ENCODE measurements around the gene MYT1. TPM values are rescaled to one million over a fixed set of nuclear protein-coding genes. Genes with fewer than 3 reads are reported as not detected.

MYT1 gene
- polyA plus RNA-seq, 1 of the 3 experiments (the other 2 are of a cell fraction) = 0.10 TPM

GRCh38 chr20:64155258-64156135 lies 8.8 kb upstream of the MYT1 start:
- H2AFZ ChIP-seq (ENCODE audit: low read depth) = no peak overlapping the region
- H3K4me1 ChIP-seq (ENCODE audit: control insufficient read depth in 1 of 2, insufficient read depth in 2 of 2, low read depth in 1 of 2, low read length in 1 of 2) = peaks cover 0 to 60% of the 10 kb centered on the region in 2 experiments; a peak in 1 of 4 replicates
- no peaks in the 10 kb centered on the region for H3K9me3 ChIP-seq
- 38% methylated on average over 19 of the region's 22 CpGs for WGBS (ENCODE audit: low lambda C conversion rate)
- no peaks in the 10 kb centered on the region for H3K9me2 ChIP-seq
- H3K4me3 ChIP-seq (ENCODE audit: low read depth in 2 of 2, low read length in 1 of 2) = no peak overlapping the region
- H4K20me1 ChIP-seq (ENCODE audit: insufficient read depth) = no peaks in the 10 kb centered on the region
- CTCF ChIA-PET = interaction anchor here (0.6 to 3.5 kb wide), 9 partner anchors 10 to 96 kb away, joined by 3 to 14 read pairs (median 4); partner anchors contain the start of gene RGS19
- H3K79me2 ChIP-seq (ENCODE audit: insufficient read depth) = no peaks in the 10 kb centered on the region
- POLR2A ChIA-PET = interaction anchor here (1.0 to 3.5 kb wide), 5 partner anchors 9 to 106 kb away, joined by 3 to 13 read pairs (median 6); no protein-coding TSS in a partner anchor
- H3K36me3 ChIP-seq (replicated peaks in 1 of 2; ENCODE audit: control insufficient read depth in 1 of 2, insufficient read depth in 2 of 2, low read length in 1 of 2) = no peaks in the 10 kb centered on the region
- no peak overlapping the region for H3K4me2 ChIP-seq
- TF ChIP-seq CTCF (IDR thresholded peaks at IDR 0.05) (no peak), RFX5 (IDR thresholded peaks at IDR 0.05; ENCODE audit: low read length) (peak; percentile 46; the same call in 1 of the 2 replicates), CHD2 (IDR thresholded peaks at IDR 0.05; ENCODE audit: low read length, partially characterized antibody) (peak; percentile 82), RAD21 (IDR thresholded peaks at IDR 0.05; ENCODE audit: low read length) (peak; percentile 9; the same call in 1 of the 2 replicates), GATA2 (CRISPR knock-in tag; IDR thresholded peaks at IDR 0.05) (peak; percentile 99), FOXJ3 (CRISPR knock-in tag; IDR thresholded peaks at IDR 0.05) (peak; percentile 96), MXI1 (IDR thresholded peaks at IDR 0.05; ENCODE audit: low read depth, low read length) (peak; percentile 93), GABPA (IDR thresholded peaks at IDR 0.05; ENCODE audit: low read depth) (no peak), EP300 (IDR thresholded peaks at IDR 0.05; ENCODE audit: borderline replicate concordance in 1 of 2, low read depth in 1 of 2, low read length in 1 of 2) (peak in 1 of 2 experiments; percentile 78; a peak in 2 of 4 replicates), RCOR1 (IDR thresholded peaks at IDR 0.05; ENCODE audit: low read length) (peak; percentile 83), FOXM1 (IDR thresholded peaks at IDR 0.05; ENCODE audit: low read depth) (no peak)
- H3F3A ChIP-seq (replicated peaks; ENCODE audit: insufficient read depth) = no peaks in the 10 kb centered on the region
- H3K27me3 ChIP-seq (ENCODE audit: insufficient read depth) = no peaks in the 10 kb centered on the region
- peak overlapping the region in 1 of 2 experiments; percentile 92; a peak in 2 of 4 replicates for H3K27ac ChIP-seq (ENCODE audit: low read depth in 2 of 2, low read length in 1 of 2)
- peak; percentile 92 for DNase-seq
- no peak overlapping the region for H3K9ac ChIP-seq

GRCh38 chr20:64156136-64156885 lies 7.9 kb upstream of the MYT1 start:
- no peak overlapping the region for H2AFZ ChIP-seq (ENCODE audit: low read depth)
- DNase-seq = peak; percentile 63
- peaks cover 0 to 64% of the 10 kb centered on the region in 2 experiments; a peak in 1 of 4 replicates for H3K4me1 ChIP-seq (ENCODE audit: control insufficient read depth in 1 of 2, insufficient read depth in 2 of 2, low read depth in 1 of 2, low read length in 1 of 2)
- H3K36me3 ChIP-seq (replicated peaks in 1 of 2; ENCODE audit: control insufficient read depth in 1 of 2, insufficient read depth in 2 of 2, low read length in 1 of 2) = no peaks in the 10 kb centered on the region
- WGBS (ENCODE audit: low lambda C conversion rate) = 55% methylated on average over 7 of the region's 9 CpGs
- ChIA-PET CTCF (interaction anchor here (0.6 to 3.5 kb wide), 8 partner anchors 9 to 95 kb away, joined by 3 to 14 read pairs (median 4); no protein-coding TSS in a partner anchor), POLR2A (interaction anchor here (1.4 to 3.5 kb wide), 4 partner anchors 8 to 105 kb away, joined by 3 to 13 read pairs (median 7); no protein-coding TSS in a partner anchor)
- no peaks in the 10 kb centered on the region for H3F3A ChIP-seq (replicated peaks; ENCODE audit: insufficient read depth)
- H3K4me2 ChIP-seq = no peak overlapping the region
- no peaks in the 10 kb centered on the region for H3K9me3 ChIP-seq
- H3K27ac ChIP-seq (ENCODE audit: low read depth in 2 of 2, low read length in 1 of 2) = peak overlapping the region in 1 of 2 experiments; percentile 92; a peak in 2 of 4 replicates
- H3K27me3 ChIP-seq (ENCODE audit: insufficient read depth) = no peaks in the 10 kb centered on the region
- no peaks in the 10 kb centered on the region for H4K20me1 ChIP-seq (ENCODE audit: insufficient read depth)
- no peak overlapping the region for H3K4me3 ChIP-seq (ENCODE audit: low read depth in 2 of 2, low read length in 1 of 2)
- H3K9me2 ChIP-seq = no peaks in the 10 kb centered on the region
- no peak overlapping the region for H3K9ac ChIP-seq
- no peaks in the 10 kb centered on the region for H3K79me2 ChIP-seq (ENCODE audit: insufficient read depth)
- TF ChIP-seq ZBTB33 (IDR thresholded peaks at IDR 0.05; ENCODE audit: borderline replicate concordance, low read depth) (no peak), RCOR1 (IDR thresholded peaks at IDR 0.05; ENCODE audit: low read length) (no peak), ELF1 (IDR thresholded peaks at IDR 0.05) (no peak), PBX3 (IDR thresholded peaks at IDR 0.05) (no peak), USF2 (IDR thresholded peaks at IDR 0.05; ENCODE audit: borderline replicate concordance, low read depth, low read length) (no peak), SMC3 (IDR thresholded peaks at IDR 0.05; ENCODE audit: low read depth, low read length) (no peak), GATA2 (CRISPR knock-in tag; IDR thresholded peaks at IDR 0.05) (no peak), SIN3A (IDR thresholded peaks at IDR 0.05; ENCODE audit: borderline replicate concordance, low read depth, low read length) (no peak), TAF1 (IDR thresholded peaks at IDR 0.05; ENCODE audit: borderline replicate concordance, low read depth, low read length) (no peak)
